Psoas muscle (tissue), 8 donors: Measurements from ENCODE around the gene UBTF. TPM values are rescaled to one million over a fixed set of nuclear protein-coding genes. Genes with fewer than 3 reads are reported as not detected.

Experiments used
- ATAC-seq, 4 donors: fragments of 200-7000 bp; cut with Tn5 transposase; one replicate each; pipeline ENCODE4 v1.9.1; 2020; ENCODE audit warnings: moderate library complexity in 3 of 4, mild to moderate bottlenecking in 2 of 4
- DNase-seq, 2 donors: peaks; one replicate each; pipeline ENCODE4 v3.0.0-alpha.2; 2020
- H3K27ac ChIP-seq: fragments of 200-600 bp; one replicate; pipeline ENCODE4 v1.8.0; 2022
- H3K27me3 ChIP-seq, 3 donors: fragments of 200-600 bp in 1 of 3; one replicate each; pipeline versions ENCODE4 v1.6.1 to v1.8.0; 2013 to 2022; ENCODE audit warnings: low read length in 2 of 3, mild to moderate bottlenecking in 2 of 3, moderate library complexity in 1 of 3; ENCODE audit not compliant: insufficient read depth in 3 of 3
- H3K36me3 ChIP-seq, 2 donors: fragments of 200-600 bp in 1 of 2; one replicate each; pipeline versions ENCODE4 v1.6.1 to v1.8.0; 2013 to 2022; ENCODE audit warnings: low read depth in 1 of 2, mild to moderate bottlenecking in 1 of 2, moderate library complexity in 1 of 2; ENCODE audit not compliant: insufficient read depth in 1 of 2
- H3K4me1 ChIP-seq: fragments of 200-600 bp; one replicate; pipeline ENCODE4 v1.8.0; 2022
- H3K4me3 ChIP-seq: fragments of 200-600 bp; one replicate; pipeline ENCODE4 v1.8.0; 2022; ENCODE audit warnings: mild to moderate bottlenecking
- H3K9me3 ChIP-seq: fragments of 200-600 bp; one replicate; pipeline ENCODE4 v1.8.0; 2022
- WGBS, 3 donors: extraction: QIAGEN DNeasy Blood & Tissue Kit; methylation state at CpG; one replicate each; pipeline versions ENCODE4 v1.1.6 to v1.1.7; 2013; 5-methylcytosine and 5-hydroxymethylcytosine counted together
- intact Hi-C, 2 donors: fragments of 100-400 bp; cut with DNase I; formaldehyde crosslinking; loops; one replicate each; pipeline versions ENCODE4 v1.11.0 to v1.14.2; 2022
- polyA plus RNA-seq, 3 donors: library from polyadenylated mRNA; stranded (reverse); fragments of 200-250 nt; gene quantifications; one replicate each; pipeline ENCODE4 v1.2.3, GENCODE V29; 2013
- total RNA-seq, 4 donors: library from RNA; stranded (reverse); fragmentation: NEBNext Ultra II Directional in 2 of 4; extraction: Animal tissue kit (Norgen Biotek cat#: 25700) in 2 of 4; gene quantifications; one replicate each; pipeline versions ENCODE4 v1.2.1 to v1.2.4, GENCODE V29; 2021 to 2023
- TF ChIP-seq, protein P1 (sequence below): fragments of 200-600 bp; IDR thresholded peaks from one replicate; pipeline ENCODE4 v1.8.0; 2022; ENCODE audit warnings: antibody characterized with exemption
- donor health status: healthy with polysubstance abuse.
- donor health status: DM: no; HTN: no; CAD: no; lungs with moderate emphysema.
- donor health status: Bipolar disorder and iron deficiency.
- donor health status: healthy.
- donor health status: DM: yes; HTN: yes; CAD: no.
- donor health status: DM: no; HTN: no; CAD: no.
- donor health status: DM: no; HTN: no; CAD: no.
- donor health status: DM: yes; HTN: yes; CAD: no.

Gene UBTF
- total and polyA plus RNA-seq, 7 donors = 36.0 to 67.5 (median 47.6) TPM

DNA sequence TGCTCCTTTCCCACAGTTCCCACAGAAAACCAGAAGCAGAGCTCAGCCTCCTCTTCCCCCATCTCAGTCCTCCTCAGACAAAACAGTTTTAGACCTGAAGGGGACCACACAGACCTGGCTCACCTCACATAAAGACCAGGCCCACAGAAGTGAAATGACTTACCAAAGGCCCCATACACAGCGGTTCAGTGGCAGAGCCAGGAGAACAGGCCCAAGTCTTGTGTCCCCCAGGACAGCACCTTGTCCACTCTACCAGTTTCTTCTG is 5.3 kb downstream of the UBTF start:
- intact Hi-C loops = loop anchor here in 1 of 2 donors (5.0 kb wide), 2 partner anchors 113 to 133 kb away; partner anchors contain the start of gene GRN
- H3K4me1 ChIP-seq = peaks cover 40% of the 10 kb centered on the region
- H3K36me3 ChIP-seq = peaks cover 8 to 68% of the 10 kb centered on the region in 2 donors
- TF ChIP-seq, protein P1, sequence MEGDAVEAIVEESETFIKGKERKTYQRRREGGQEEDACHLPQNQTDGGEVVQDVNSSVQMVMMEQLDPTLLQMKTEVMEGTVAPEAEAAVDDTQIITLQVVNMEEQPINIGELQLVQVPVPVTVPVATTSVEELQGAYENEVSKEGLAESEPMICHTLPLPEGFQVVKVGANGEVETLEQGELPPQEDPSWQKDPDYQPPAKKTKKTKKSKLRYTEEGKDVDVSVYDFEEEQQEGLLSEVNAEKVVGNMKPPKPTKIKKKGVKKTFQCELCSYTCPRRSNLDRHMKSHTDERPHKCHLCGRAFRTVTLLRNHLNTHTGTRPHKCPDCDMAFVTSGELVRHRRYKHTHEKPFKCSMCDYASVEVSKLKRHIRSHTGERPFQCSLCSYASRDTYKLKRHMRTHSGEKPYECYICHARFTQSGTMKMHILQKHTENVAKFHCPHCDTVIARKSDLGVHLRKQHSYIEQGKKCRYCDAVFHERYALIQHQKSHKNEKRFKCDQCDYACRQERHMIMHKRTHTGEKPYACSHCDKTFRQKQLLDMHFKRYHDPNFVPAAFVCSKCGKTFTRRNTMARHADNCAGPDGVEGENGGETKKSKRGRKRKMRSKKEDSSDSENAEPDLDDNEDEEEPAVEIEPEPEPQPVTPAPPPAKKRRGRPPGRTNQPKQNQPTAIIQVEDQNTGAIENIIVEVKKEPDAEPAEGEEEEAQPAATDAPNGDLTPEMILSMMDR = no peak
- peak overlapping the region; percentile 16 for H3K27ac ChIP-seq
- 94 to 100% (median 98%) methylated on average over 1 of the region's 1 CpG for WGBS, 3 donors
- DNase-seq (no peak), ATAC-seq (no peak)
- no peaks in the 10 kb centered on the region for H3K9me3 ChIP-seq
- H3K4me3 ChIP-seq = no peak overlapping the region
- H3K27me3 ChIP-seq = no peaks in the 10 kb centered on the region

DNA sequence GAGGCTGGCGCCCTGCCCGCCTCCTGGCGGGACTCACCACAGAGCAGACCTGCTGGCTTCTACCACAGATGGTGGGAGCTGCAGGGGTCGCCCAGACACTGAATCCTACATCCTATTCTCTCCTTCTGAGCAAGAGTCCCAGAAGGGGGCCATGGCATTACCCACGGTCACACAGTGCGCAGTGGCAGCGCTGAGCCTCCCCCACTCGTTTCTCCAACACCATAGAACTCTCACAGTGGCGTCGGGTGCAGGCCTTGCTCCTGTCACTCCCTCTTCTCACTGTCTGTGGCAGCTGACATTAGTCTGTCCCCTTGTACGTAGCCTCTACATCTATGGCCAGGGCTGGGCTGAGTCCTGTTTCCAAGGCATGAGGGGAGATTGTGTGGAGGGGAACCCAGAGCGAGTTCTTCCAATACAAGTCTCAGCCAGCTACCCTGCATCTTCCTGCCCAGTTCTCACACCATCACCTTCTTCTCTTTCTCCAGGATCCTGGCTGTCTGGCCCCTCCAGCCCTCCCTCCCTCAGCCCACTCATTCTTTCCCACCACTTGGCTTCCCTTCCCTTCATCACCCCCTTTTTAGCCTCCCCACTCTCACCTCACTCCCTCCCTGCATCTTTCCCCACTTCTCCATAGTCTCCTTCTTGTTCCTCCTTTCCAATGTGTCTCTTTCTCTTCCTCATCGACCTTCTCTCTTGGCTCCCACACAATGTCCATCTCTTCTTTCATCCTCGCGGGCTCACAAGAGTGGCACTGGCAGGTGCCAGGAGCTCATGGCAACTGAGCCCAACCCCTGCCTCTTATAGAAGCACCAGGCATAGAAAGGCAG is 5.9 kb downstream of the UBTF start:
- intact Hi-C loops = loop anchor here in 1 of 2 donors (5.0 kb wide), 2 partner anchors 114 to 134 kb away; partner anchors contain the start of gene GRN
- TF ChIP-seq, protein P1 = no peak

DNA sequence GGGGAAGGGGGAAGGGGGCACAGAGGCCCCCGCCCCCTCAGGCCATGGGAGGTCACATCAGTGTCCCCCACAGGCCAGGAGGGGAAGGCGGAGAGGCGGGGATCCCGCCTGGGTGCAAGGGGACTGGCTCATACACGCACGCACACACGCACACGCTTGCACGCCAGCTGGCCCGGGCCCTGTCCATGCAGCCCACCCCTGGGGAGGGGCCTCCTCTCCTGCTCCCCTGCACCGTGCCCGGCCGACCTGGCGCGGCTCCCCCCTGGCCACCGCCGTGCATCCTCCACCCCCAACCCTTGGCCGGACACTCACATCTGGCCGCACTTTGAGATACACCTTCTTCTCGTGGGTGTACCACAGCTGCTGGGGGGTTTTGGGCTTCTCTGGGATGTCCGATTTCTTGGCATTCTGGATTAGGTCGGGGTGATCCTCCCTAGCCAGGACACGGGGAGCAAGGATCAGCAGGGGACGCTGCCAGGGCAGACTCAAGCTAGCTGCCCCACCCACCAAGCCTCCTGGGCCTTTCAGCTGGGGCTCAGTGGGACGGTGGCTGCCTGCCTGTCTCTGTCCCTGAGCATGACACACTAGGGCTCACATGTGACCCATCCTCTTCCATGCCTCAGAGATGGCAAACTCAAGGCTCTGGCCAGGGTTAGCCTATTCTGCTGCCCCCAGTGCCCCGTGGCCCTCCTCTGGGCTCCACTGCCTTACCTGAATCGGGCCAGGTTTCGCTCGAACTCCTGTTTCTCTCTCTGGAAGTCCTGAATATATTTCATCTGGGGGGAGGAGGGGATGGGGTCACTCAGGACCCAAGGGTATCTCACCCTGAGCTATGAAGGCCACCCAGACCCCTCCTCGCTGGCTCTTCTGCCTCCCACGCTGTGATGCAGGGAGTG is 6.7 kb downstream of the UBTF start:
- 46 to 65% (median 52%) methylated on average over 25 to 31 of the region's 31 CpGs for WGBS, 3 donors
- no peaks in the 10 kb centered on the region for H3K27me3 ChIP-seq
- H3K4me3 ChIP-seq = no peak overlapping the region
- H3K9me3 ChIP-seq = no peaks in the 10 kb centered on the region
- DNase-seq = peak in 1 of 2 donors; percentile 48
- H3K27ac ChIP-seq = no peak overlapping the region
- H3K36me3 ChIP-seq = peaks cover 9 to 83% of the 10 kb centered on the region in 2 donors
- TF ChIP-seq, protein P1 = no peak
- no peak for ATAC-seq
- intact Hi-C loops = loop anchor here in 1 of 2 donors (5.0 kb wide), 2 partner anchors 115 to 135 kb away; partner anchors contain the start of gene GRN
- peaks cover 35% of the 10 kb centered on the region for H3K4me1 ChIP-seq

More for the DNA sequence above, 5.9 kb downstream of the UBTF start:
- Histone ChIP-seq H3K4me3 (no peak overlapping the region), H3K27ac (peak overlapping the region; percentile 16), H3K9me3 (no peaks in the 10 kb centered on the region), H3K4me1 (peaks cover 40% of the 10 kb centered on the region), H3K36me3 (peaks cover 9 to 74% of the 10 kb centered on the region in 2 donors), H3K27me3 (no peaks in the 10 kb centered on the region)
- no peak for ATAC-seq
- peak in 1 of 2 donors; percentile 57 for DNase-seq
- 66 to 75% (median 67%) methylated on average over 15 of the region's 15 CpGs for WGBS, 3 donors

DNA sequence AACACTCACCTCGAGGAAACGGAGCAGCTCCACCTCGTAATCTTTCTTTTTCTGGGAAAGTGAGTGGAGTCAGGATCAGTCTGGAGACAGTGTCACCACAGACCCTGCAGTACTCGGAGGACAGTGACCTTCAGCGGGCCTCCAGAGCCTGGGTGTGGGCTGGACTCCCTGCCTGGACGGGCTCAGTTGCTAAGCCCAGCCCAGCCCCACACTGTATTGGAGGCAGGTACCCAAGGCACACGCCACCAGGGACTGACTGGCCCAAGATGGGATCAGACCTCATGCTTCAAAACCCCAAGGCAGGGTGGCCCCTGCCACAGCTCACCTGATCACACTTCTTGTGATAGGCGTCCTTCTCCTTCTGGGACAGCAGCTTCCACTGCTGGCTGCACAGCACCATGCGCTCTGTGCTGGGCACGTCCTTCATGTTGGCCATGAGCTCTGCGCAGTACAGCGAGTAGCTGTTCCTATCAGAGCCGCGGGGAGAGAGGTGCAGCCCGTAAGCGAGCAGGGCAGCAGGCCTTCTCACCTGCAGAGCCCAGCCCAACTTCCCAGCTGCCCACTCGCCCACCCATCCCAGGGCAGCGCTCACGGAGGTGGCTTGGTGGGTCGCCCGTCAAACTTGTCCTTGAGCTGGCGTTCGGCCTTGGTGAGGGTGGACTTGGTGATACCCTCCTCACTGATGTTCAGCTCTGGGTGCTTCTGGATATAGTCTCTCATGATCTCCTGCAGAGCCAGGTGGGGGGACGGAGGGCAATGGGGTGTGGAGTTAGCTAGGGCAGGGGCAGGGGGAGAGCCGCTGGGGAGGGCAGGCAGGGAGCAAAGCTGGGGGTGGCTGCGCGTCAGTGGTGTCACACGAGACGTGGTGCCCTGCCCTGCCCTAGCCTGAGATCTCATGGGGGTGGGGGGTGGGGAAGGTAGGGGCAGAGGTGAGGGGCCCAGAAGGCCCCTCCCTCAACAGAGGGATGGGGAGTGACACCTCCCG is 7.9 kb downstream of the UBTF start:
- Histone ChIP-seq H3K27me3 (no peaks in the 10 kb centered on the region), H3K36me3 (peaks cover 12 to 85% of the 10 kb centered on the region in 2 donors), H3K9me3 (no peaks in the 10 kb centered on the region), H3K27ac (peak overlapping the region; percentile 71), H3K4me3 (no peak overlapping the region), H3K4me1 (peaks cover 24% of the 10 kb centered on the region)
- TF ChIP-seq, protein P1 = no peak
- DNase-seq (peak in 1 of 2 donors; percentile 45), ATAC-seq (no peak)
- 87 to 91% (median 88%) methylated on average over 26 to 30 of the region's 30 CpGs for WGBS, 3 donors
- intact Hi-C loops = loop anchor here (2.0 to 5.0 kb wide), 3 partner anchors 113 to 136 kb away; partner anchors contain the start of genes GRN (in 1 of the 2) and SLC25A39 (in 1 of the 2)
